GM12872 (cell line): ENCODE results near the gene MRPL47.
A peak's percentile ranks its signal among the peaks of the same experiment; 100 is the strongest.

Experiments used
- CTCF ChIP-seq: IDR thresholded peaks from 3 replicates; pipeline ENCODE4 v1.5.1; 2011; ENCODE audit warnings: low read depth, mild to moderate bottlenecking, low read length, moderate library complexity; ENCODE audit not compliant: insufficient read depth

The MRPL47 gene

GRCh38 chr3:179589143-179589542 lies 15.3 kb downstream of the MRPL47 start:
- no peak for TF ChIP-seq CTCF

- TF ChIP-seq CTCF, result no peak
Observed at GRCh38 chr3:179580992-179581391, 23.4 kb downstream of the MRPL47 start.

- TF ChIP-seq CTCF, result no peak
Observed at GRCh38 chr3:179565496-179565895, 38.9 kb downstream of the MRPL47 start.

- TF ChIP-seq CTCF, result peak; percentile 67
Observed at GRCh38 chr3:179563271-179563783, 41.1 kb downstream of the MRPL47 start.

GRCh38 chr3:179562591-179563270 lies 41.7 kb downstream of the MRPL47 start, which contains the start of gene ACTL6A:
Gene ACTL6A (plus strand): TSS chr3:179562926. CDS start chr3:179563093, 167 bp downstream.
- no peak for TF ChIP-seq CTCF

- TF ChIP-seq CTCF, result no peak
Observed at GRCh38 chr3:179560791-179561190, 43.6 kb downstream of the MRPL47 start.

- peak; percentile 82 for TF ChIP-seq CTCF
Observed at GRCh38 chr3:179558742-179559364, 45.6 kb downstream of the MRPL47 start.
